NOMO-1 treated with dmso at 0.1 percent for 144 hours (cell line): ENCODE results near the gene NUMB.

Source experiments
- DNase-seq: peaks from one replicate; lab custom pipeline; 2025; ENCODE audit not compliant: unreplicated experiment; lab: John Stamatoyannopoulos, UW

The NUMB gene

DNA sequence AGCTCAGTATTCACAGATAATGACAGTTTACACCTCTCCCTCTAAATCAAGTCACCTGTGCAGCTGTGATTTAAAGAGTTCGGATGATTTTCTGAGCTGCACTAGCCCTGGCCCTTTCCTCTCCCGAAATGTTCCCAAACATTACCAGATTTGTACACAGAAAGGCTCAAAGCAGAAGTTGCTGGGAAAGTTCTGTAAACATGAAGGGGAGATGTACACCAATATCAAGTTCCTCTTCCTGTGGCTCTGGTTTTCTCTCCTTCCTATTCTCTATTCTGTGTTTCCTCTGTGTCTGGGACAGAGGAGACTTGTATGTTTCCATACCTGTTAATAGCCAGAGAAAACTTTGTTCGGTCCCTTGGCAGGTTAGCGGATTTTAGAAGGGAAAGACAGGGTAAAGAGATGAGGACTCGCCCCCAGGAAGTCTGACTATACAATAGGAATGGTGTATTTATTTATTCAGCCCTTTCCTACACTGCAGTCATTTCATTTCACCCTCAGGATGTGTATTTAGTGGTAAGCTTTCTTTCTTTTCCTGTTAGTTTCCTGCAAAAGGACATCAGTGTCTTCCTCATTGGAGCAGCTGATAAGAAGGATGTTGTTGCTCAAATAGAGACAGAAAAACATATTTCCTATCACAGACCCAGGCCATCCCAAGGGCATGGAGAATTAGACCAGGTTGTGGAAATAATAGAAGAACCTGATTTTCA, 7.6 kb upstream of the NUMB start:
- DNase-seq: peak; percentile 26

DNA sequence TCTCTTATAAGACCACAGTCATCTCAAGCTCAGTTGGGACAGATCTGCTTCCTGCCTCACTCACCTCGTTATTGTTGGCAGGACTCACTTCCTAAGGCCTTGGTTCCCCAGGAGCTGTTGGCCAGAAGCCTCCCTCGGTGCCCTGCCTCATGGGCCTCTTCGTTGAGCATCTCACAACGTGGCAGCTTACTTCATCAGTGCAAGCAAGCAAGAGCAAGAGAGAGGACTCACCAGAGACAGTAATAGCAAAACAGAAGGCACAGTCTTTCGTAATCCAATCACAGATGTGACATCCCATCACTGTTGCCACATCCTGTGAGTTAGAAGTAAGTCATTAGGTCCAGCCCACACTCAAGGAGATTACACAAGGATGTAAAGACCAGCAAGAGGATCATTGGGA, 5.1 kb upstream of the NUMB start:
- DNase-seq: peak; percentile 96

DNA sequence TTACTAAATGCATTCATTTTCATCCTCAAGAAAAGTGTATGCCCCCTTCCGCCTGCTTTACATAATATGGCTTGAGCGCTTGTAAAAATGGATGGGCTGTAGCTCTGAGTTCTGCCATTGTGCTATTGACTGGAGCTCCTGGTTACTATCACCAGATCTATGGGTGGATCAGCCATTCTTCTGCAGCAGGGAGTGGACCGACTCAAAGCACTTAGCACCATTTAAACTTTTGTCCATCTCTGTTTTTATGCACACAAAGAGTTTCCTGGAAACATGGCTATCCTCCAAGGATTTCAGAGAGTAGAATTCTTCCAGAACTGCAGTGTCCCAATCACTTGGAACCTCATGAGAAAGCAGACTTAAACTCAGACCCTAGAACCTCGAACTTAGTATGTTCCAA, 4.5 kb upstream of the NUMB start:
- DNase-seq: no peak

GRCh38 chr14:73462048-73462715, 3.8 kb upstream of the NUMB start:
- peak; percentile 64 for DNase-seq

- DNase-seq: no peak
Observed at GRCh38 chr14:73461478-73462047, 3.2 kb upstream of the NUMB start.

GRCh38 chr14:73460691-73461127, 2.4 kb upstream of the NUMB start:
- DNase-seq: no peak

- DNase-seq: no peak
Observed at GRCh38 chr14:73459959-73460358, 1.6 kb upstream of the NUMB start.

- DNase-seq: peak; percentile 5
Observed at GRCh38 chr14:73457924-73458182, 493 bp downstream of the NUMB start.

DNA sequence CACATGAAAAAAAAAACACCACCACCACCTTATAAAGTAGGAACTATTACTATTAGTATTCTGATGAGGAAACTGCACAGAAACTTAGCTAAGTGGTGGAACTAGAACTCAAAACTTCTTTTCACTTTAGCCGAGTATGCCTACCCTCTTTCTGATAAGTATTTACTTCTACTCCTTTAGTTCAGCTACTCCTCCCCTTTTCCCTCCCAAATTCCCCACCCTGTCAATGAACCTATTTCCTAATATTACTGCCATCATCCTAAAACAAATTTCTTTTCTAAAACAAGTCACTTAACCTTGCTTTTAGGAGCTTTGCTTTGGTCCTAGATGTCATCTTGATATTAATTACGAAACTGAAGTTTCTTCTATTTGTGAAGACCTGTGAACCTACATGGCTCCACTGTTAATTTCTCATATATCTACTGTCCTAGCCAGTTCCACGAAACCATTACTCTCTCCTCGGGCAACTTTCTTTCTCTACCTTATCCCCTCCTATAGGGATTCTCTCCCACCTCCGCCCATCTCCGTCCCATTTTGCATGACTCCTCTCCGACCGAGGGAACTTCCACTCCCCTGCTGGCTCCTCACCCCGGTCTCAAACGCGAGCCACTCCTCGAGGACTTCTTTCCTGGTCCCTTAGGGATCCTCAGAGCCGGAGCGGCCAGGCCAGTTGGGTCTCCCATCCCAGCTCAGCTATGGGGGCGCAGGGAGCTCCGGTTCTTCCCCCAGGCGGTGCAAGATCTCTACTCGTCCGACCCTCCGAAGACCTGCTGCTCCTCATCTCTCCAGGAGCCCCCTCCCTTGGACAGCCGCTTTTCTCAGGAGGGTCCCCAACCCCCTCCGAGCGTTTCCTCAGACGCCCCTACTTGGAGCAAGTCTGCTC, 1.1 kb downstream of the NUMB start:
- no peak for DNase-seq

- no peak for DNase-seq
Observed at GRCh38 chr14:73455294-73455693, 3.1 kb downstream of the NUMB start.

GRCh38 chr14:73452341-73453186, 5.8 kb downstream of the NUMB start:
- peak; percentile 31 for DNase-seq

- DNase-seq: no peak
Observed at GRCh38 chr14:73443758-73444157, 14.6 kb downstream of the NUMB start.

DNA sequence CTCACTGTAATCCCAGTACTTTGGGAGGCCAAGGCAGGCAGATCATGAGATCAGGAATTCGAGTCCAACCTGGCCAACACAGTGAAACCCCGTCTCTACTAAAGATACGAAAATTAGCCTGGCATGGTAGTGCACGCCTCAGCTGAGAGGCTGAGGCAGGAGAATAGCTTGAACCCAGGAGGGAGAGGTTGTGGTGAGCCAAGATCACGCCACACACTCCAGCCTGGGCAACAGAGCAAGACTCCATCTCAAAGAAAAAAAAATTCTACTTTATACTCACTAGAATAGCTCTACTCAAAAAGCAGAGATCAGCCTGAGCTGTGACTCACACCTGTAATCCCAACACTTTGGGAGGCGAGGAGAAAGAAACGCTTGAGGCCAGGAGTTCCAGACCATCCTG, 17.1 kb downstream of the NUMB start:
- DNase-seq: no peak

DNA sequence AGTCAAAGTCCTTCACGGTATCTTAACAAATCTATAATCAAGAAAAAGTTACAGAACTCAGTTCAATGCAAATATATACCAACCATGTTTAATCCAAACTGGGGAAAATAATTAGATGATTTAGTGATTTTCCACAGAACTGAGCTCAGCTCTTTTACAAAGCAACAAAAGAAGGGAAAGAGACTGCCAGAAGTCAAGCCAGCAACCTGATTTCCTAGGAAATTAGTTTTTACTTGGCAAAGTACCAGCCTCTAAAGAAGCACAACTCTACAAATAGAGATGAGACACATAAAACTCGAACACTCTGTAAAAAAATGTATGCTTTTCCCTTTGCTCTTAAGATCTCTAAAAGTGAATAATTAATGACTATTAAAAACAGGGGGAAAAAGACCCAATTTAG, 19.4 kb downstream of the NUMB start:
- DNase-seq: no peak

GRCh38 chr14:73437206-73437605, 21.1 kb downstream of the NUMB start:
- DNase-seq: no peak

- DNase-seq: no peak
Observed at GRCh38 chr14:73432124-73432523, 26.2 kb downstream of the NUMB start.

DNA sequence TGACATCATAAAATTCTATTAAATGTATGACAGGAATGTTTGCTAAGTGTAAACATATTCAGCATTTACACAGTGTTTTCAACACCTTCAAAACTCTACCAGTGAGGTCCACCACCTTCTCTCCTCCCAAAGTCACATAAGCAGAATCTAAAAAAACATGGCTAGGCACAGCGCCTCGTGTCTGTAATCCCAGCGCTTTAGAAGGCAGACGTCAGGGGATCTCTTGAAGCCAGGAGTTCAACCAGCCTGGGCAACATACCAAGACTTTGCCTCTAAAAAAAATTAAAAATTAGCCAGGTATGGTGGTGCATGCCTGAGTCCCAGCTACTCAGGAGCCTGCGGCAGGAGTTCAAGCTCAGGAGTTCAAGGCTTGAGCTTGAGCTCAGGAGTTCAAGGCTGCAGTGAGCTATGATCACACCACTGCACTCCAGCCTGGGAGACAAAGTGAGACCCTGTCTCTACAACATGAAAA, 30.0 kb downstream of the NUMB start:
- DNase-seq: no peak

DNA sequence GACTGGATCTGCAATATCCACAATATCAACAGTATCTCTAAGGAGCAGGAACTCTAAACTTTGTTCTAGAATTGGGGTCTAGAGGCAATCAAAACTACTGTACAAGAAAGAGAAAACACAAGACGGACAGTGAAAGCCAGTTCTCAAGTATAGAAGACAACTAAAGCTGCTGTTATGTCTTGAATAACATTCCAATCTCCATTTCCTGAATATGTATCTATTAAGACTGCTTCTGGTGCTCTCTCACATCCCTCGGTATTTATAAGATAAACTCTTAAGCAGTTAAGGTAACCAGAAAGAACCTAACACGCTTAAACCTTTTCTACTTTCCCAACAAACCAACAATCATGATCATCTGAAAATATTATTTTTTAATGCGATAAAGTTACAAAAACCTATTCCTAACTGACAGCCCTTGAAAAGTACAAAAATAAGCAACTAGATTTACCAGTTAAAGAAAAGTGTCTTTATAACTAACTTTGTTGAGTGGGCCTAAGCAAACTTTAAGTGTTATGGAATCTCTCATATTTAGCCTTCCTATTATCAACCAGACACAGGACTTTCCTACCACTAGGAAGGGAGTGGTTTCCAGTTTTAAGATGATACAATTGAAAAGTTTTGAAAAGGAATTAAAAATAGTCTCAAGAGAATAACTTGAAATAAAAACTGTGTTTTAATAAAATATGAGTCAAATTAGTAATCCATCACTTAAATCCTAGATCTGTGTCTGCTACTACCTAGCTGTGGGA, 30.7 kb downstream of the NUMB start:
- DNase-seq: no peak

- no peak for DNase-seq
Observed at GRCh38 chr14:73426877-73427276, 31.5 kb downstream of the NUMB start.

DNA sequence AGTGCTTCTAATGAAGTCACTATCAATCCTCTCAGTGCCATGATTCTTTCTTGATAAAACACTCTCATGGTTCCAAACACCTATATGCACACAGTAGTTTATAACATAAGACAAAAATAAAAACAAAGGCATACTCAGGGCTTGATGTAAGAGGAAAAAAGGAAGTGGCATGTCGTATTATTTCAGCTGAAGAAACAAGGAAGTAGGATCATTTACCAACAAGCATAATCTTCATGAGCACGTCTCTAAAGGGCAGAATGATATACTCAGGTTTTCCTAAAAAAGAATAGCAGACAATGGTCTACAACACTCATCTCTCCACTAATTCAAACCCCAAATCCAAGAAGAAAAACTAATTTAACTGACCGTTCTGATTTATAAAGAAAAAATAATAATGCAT, 33.9 kb downstream of the NUMB start:
- DNase-seq: peak; percentile 76
